GM10266 (cell line): ENCODE measurements around the gene CCDC51.

Source experiments
- DNase-seq: peaks from one replicate; pipeline ENCODE4 v3.0.0; 2012; ENCODE audit errors: extremely low spot score
- TF ChIP-seq, protein P1 (sequence below): IDR thresholded peaks from 2 replicates; pipeline ENCODE4 v1.5.1; 2012; ENCODE audit warnings: mild to moderate bottlenecking, low read depth; ENCODE audit not compliant: control insufficient read depth, insufficient read depth; ENCODE audit errors: missing control alignments

CCDC51 gene

GRCh38 chr3:48409291-48410201, 30.4 kb downstream of the CCDC51 start:
- TF ChIP-seq, protein P1, sequence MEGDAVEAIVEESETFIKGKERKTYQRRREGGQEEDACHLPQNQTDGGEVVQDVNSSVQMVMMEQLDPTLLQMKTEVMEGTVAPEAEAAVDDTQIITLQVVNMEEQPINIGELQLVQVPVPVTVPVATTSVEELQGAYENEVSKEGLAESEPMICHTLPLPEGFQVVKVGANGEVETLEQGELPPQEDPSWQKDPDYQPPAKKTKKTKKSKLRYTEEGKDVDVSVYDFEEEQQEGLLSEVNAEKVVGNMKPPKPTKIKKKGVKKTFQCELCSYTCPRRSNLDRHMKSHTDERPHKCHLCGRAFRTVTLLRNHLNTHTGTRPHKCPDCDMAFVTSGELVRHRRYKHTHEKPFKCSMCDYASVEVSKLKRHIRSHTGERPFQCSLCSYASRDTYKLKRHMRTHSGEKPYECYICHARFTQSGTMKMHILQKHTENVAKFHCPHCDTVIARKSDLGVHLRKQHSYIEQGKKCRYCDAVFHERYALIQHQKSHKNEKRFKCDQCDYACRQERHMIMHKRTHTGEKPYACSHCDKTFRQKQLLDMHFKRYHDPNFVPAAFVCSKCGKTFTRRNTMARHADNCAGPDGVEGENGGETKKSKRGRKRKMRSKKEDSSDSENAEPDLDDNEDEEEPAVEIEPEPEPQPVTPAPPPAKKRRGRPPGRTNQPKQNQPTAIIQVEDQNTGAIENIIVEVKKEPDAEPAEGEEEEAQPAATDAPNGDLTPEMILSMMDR = no peak
- peak; percentile 5 for DNase-seq

- peak; percentile 30 for DNase-seq
Measured at GRCh38 chr3:48408823-48409281, 31.1 kb downstream of the CCDC51 start.

GRCh38 chr3:48407542-48408099, 32.3 kb downstream of the CCDC51 start:
- peak; percentile 21 for DNase-seq
- TF ChIP-seq, protein P1 = no peak

More at GRCh38 chr3:48408823-48409281, 31.1 kb downstream of the CCDC51 start:
- TF ChIP-seq, protein P1 = peak; percentile 27

- TF ChIP-seq, protein P1 = no peak
- DNase-seq = peak; percentile 10
Measured at GRCh38 chr3:48406443-48407431, 33.2 kb downstream of the CCDC51 start.

DNA sequence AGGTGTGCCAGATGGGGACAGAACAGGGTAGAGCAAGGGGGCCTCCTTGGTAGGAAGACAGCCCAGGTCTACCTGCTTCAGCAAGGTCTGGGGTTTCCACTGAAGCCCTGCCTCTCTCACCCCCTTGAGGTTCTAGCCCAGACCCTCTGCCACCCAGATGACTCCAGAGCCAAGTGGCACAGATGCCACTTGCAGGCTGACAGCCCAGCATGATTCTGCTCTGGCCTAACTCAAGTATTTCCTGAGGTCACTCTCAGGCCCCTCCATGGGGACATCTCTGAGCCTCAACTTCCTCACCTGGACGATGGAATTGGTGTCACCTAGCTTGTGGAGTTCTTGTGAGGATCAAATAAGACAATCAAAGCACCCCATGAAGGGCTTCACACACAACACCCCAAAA, 33.9 kb downstream of the CCDC51 start:
- DNase-seq = peak; percentile 5
- TF ChIP-seq, protein P1 = no peak

GRCh38 chr3:48405343-48405881, 34.5 kb downstream of the CCDC51 start:
- peak; percentile 3 for DNase-seq
- TF ChIP-seq, protein P1 = no peak
